ENCODE data around the gene C5orf15.

C5orf15 gene

GRCh38 chr5:133968204-133968980 lies at the start of gene C5orf15:
Gene C5orf15, minus strand, starts transcription at chr5:133968625. Its CDS starts 41 bp downstream, at chr5:133968584.
- peak; percentile 97 for DNase-seq (ENCODE audit: low spot score)

- no peak for DNase-seq (ENCODE audit: low spot score)
Measured at GRCh38 chr5:134008266-134008749, 39.9 kb upstream of the C5orf15 start.

GRCh38 chr5:134007581-134008265 lies 39.3 kb upstream of the C5orf15 start:
- DNase-seq (ENCODE audit: low spot score), result no peak

GRCh38 chr5:134006115-134006514 lies 37.7 kb upstream of the C5orf15 start:
- no peak for DNase-seq (ENCODE audit: low spot score)

- DNase-seq (ENCODE audit: low spot score), result no peak
Measured at GRCh38 chr5:134005417-134006061, 37.1 kb upstream of the C5orf15 start.

GRCh38 chr5:134004626-134005416 lies 36.4 kb upstream of the C5orf15 start, which contains the start of gene VDAC1:
Gene VDAC1, minus strand, starts transcription at chr5:134004975. Its CDS starts 11,963 bp downstream, at chr5:133993012.
- peak; percentile 65 for DNase-seq (ENCODE audit: low spot score)

- DNase-seq (ENCODE audit: low spot score), result peak; percentile 40
Measured at GRCh38 chr5:134003817-134004625, 35.6 kb upstream of the C5orf15 start.

GRCh38 chr5:134003064-134003816 lies 34.8 kb upstream of the C5orf15 start:
- no peak for DNase-seq (ENCODE audit: low spot score)

- no peak for DNase-seq (ENCODE audit: low spot score)
Measured at GRCh38 chr5:134001938-134002731, 33.7 kb upstream of the C5orf15 start.

- no peak for DNase-seq (ENCODE audit: low spot score)
Measured at GRCh38 chr5:134000696-134001453, 32.5 kb upstream of the C5orf15 start.

GRCh38 chr5:134000091-134000511 lies 31.7 kb upstream of the C5orf15 start:
- no peak for DNase-seq (ENCODE audit: low spot score)

- no peak for DNase-seq (ENCODE audit: low spot score)
Measured at GRCh38 chr5:133998807-133999206, 30.4 kb upstream of the C5orf15 start.

GRCh38 chr5:133998042-133998441 lies 29.6 kb upstream of the C5orf15 start:
- DNase-seq (ENCODE audit: low spot score), result no peak

GRCh38 chr5:133996683-133997252 lies 28.3 kb upstream of the C5orf15 start:
- DNase-seq (ENCODE audit: low spot score), result no peak

GRCh38 chr5:133995883-133996563 lies 27.6 kb upstream of the C5orf15 start:
- no peak for DNase-seq (ENCODE audit: low spot score)

GRCh38 chr5:133995341-133995740 lies 26.9 kb upstream of the C5orf15 start:
- DNase-seq (ENCODE audit: low spot score), result no peak

- no peak for DNase-seq (ENCODE audit: low spot score)
Measured at GRCh38 chr5:133994990-133995333, 26.5 kb upstream of the C5orf15 start.
